Measurements from ENCODE around the gene THUMPD3.

Gene THUMPD3, protein sequence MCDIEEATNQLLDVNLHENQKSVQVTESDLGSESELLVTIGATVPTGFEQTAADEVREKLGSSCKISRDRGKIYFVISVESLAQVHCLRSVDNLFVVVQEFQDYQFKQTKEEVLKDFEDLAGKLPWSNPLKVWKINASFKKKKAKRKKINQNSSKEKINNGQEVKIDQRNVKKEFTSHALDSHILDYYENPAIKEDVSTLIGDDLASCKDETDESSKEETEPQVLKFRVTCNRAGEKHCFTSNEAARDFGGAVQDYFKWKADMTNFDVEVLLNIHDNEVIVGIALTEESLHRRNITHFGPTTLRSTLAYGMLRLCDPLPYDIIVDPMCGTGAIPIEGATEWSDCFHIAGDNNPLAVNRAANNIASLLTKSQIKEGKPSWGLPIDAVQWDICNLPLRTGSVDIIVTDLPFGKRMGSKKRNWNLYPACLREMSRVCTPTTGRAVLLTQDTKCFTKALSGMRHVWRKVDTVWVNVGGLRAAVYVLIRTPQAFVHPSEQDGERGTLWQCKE

GRCh38 chr3:9362731-9363530 is at the start of gene THUMPD3:
Gene THUMPD3 (plus strand): TSS chr3:9363054. CDS start chr3:9365069, 2,015 bp downstream.
- peak; percentile 97 for DNase-seq

GRCh38 chr3:9314796-9315195 is 48.1 kb upstream of the THUMPD3 start:
- DNase-seq = no peak

GRCh38 chr3:9316881-9317361 is 45.9 kb upstream of the THUMPD3 start:
- peak; percentile 85 for DNase-seq

DNA sequence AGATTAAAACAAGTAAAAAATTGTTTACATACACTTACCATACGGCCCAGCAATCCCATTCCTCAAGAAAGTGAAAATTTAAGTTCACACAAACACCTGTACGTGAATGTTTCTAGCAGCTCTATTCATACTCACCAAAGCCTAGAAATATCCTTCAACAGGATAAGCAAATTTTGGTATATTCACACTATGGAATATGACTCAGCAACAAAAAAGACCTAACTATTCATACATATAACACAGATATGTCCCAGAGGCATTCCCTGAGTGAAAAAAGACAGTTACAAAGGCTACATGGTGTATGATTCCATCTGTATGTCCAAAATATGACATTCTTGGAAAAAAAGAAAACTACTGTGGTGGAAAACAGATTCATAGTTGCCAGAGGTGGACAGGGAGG is 40.1 kb upstream of the THUMPD3 start:
- DNase-seq = no peak

GRCh38 chr3:9324944-9325343 is 37.9 kb upstream of the THUMPD3 start:
- DNase-seq = no peak

GRCh38 chr3:9327578-9327977 is 35.3 kb upstream of the THUMPD3 start:
- no peak for DNase-seq

DNA sequence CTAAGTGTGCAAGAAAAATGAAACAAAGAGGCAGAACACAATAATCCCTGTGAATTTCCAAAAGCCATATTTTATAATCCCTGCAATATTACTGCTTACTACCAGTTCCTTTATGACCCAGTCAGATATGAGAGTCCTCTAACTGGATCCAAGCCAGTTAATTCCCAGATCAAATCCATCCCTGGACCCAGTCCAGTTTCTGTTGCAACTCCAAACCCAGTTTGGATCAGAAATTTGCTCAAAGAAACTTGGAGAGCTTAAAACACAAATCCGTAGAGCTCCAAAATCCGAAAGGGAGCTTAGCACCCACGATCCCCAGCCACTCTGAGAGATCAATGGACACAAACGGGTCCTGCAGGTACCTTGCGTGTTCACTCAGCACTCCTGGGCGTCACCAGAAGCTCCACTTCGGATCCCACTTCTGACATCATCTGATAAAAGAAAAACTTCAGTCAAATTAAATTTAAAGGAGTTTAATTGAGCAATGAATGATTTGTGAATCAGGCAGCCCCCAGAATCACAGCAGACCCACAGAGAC is 32.6 kb upstream of the THUMPD3 start:
- no peak for DNase-seq

DNA sequence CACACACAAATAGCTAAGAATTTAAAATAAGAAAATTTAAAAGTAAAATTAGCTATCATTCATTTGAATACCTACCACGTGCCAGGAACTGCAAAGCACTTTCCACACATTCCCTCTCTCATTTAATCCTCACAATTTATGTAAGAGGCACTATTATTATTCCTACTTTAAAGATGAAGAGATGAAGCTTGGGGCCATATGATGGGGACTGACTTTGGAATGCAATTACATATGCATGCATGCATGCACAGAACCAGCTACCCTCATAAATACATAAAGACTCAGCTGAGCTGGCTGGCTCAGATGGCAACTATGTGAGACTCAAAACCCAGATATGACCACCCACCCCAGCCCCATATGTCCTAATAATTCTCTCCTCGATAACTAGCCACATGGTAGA is 31.7 kb upstream of the THUMPD3 start:
- no peak for DNase-seq

DNA sequence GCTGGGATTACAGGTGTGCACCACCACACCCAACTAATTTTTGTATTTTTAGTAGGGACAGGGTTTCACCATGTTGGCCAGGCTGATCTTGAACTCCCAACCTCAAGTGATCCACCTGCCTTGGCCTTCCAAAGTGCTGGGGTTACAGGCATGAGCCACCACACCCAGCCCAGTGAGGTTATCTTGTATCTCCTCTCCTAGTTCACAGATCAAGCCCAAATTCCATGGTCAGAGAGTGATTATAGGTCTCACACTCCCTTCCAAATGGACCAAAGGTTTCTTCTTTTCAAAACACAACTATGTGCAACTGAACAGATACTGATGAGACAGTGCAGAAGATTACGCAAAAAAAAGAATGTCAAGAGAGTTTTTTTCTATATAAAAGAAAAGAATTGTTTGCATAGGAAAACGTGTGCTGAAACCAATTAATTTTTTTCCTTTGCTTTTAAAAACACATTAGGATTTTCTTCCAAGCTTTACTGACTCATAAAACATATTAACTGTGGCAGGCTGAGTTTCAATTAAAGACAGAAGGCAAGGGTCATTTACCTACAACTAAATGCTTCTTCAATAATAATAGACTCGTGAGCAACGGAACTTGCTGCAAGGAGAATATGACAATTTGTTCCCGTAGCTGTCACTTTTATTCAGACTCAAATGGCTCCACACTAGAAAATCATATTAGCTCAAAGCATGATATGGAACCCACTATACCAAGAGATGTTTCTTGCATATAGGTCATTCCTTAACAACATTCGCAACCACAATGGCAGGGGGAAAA is 30.4 kb upstream of the THUMPD3 start:
- no peak for DNase-seq

DNA sequence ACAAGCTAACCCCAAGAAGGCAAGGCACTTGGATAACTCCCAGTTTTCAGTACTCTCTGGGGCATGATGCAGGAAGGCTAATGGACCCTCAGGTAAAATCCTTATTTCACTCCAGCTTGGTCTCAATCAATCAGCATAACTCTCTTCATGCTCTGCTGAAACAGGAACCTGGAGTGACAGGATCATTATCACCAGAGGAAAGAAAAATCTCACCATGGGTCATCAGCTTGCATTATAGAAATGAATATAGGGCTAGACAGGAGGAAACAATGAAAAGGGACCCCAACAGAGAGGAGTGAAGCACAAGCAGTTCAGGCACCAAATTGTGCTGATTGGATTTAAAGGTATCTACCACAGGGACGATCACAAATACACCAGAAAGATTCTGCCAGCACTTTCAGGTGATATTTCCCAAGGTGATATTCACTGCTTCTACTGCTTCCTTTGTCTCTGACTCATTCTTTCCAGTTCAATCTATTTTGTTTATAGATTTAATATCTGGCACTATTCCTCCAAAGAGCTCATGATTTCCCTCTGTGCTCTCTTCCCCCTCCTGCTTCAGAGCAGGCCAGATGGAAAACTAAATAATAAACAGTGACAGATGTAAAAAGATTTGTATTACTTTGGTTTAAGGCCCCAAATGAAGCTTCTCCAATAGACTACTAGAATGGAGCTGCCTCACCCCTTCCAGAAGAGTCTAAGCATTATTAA is 22.9 kb upstream of the THUMPD3 start:
- no peak for DNase-seq

DNA sequence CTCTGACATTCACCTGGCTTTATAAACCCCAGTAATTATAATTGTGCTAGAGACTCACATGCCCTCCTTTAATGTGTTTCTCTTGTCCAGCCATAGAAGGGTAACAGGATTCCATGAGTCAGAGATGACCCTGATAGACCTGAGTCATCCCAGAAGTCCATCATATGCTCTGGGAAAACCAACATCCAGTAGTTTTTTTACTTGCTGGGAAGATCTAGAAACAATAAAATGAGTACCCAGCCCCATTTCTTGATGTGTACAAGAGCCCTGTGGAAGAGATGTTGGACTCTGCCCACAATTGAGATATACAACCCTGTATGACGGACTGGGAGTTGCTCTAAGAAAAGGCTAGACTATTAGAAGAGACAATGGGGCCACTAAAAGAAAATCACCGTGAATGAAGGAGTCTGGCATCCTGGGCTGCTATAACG is 22.4 kb upstream of the THUMPD3 start:
- peak; percentile 63 for DNase-seq

GRCh38 chr3:9342696-9343095 is 20.2 kb upstream of the THUMPD3 start:
- DNase-seq = no peak

- DNase-seq = no peak
These were observed 19.7 kb upstream of the THUMPD3 start for GRCh38 chr3:9343115-9343514.

DNA sequence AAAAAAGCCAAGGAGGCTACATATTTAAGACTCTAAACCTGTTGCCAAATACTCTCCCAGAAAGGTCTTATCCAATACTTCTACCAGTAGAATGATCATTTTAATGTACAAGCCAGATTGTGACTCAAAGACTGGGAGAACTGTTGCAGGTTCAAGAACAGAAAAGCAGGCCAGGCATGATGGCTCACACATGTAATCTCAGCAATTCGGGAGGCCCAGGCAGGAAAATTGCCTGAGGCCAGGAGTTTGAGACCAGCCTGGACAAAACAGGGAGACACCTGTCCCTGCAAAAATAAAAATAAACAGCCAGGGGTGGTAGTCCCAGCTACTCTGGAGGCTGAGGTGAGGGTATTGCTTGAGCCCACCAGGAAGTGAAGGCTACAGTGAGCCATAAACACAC is 17.8 kb upstream of the THUMPD3 start:
- peak; percentile 76 for DNase-seq

- no peak for DNase-seq
These were observed 16.7 kb upstream of the THUMPD3 start for GRCh38 chr3:9346141-9346540.

GRCh38 chr3:9347081-9347480 is 15.8 kb upstream of the THUMPD3 start:
- DNase-seq = no peak

GRCh38 chr3:9347887-9348286 is 15.0 kb upstream of the THUMPD3 start:
- DNase-seq = no peak

- no peak for DNase-seq
These were observed 13.3 kb upstream of the THUMPD3 start for GRCh38 chr3:9349321-9350117.

DNA sequence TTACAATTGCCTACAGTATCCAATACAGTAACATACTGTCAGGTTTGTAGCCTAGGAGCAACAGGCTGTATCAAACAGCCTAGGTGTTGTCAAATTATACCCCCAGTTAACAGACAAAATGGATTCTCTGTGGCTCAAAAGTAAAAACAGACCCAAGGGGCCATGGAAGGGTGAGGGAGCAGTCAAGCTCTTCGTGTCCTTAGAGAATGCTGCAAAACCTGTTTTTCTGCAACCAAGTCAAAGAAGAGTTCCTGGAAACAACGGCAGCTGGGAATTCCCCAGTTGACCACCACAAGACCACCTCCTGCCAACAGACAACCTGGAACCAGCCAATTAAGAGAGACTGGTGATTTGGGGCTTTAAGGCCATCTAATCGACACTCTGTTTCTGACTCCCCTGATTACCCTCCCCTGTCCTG is 11.1 kb upstream of the THUMPD3 start:
- DNase-seq = peak; percentile 88

DNA sequence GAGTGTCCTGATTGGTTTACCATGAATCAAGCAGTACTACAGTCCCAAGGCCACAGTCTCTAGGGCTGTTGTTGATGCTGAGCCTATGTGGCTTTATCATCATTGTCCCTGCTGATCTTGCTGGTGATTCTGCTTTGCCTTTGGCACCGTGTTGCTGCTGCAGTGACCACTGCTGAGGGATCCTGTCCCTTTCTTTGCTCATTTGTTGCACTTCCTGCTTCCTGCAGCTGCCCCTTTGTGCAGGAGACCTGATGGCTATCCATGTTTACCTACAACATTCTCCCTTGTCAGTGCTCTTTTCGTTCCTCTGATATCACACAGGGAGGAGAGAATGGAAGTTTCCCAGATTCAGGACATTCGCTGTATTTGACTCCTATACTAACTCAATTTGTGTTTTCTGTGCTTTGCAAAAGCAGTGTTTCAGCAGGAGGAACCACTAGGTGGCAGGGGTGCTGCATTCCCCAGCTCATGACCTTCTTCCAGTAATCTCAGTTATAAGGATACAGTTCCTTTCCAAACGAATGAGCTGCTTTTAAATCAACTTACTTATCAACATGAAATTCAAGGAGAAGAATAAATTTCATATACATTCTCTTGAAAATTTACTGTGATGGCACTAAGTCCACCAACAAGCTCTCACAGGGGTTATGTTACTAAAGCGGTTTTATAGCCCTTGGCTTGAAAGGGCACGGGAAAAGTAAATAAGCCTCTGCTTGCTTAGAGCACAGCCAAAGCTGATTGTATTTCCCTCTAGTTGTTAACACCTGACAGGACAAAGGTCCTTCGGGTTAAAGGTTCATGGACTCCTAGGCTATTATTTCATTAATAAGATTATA is 9.7 kb upstream of the THUMPD3 start:
- DNase-seq = peak; percentile 85
